HL-60/S4 treated with retinoic acid at 250 ng/mL for 4 days and 3 days (cell line): ENCODE results near the gene SPEF2.
"Not testable (repeated sequence)": the region's sequence is repeated elsewhere in the genome, so short reads cannot be mapped to it uniquely, and the experiment has no call there.

Experiments
- in situ Hi-C: fragments of 300-500 bp; cut with MboI; formaldehyde crosslinking; loops from 2 replicates; pipeline ENCODE4 v1.7.0; 2022; ENCODE audit warnings: low sequenced_read_pairs

The SPEF2 gene

GRCh38 chr5:35852084-35852734 lies 234.5 kb downstream of the SPEF2 start:
- in situ Hi-C loops = no loop called here

- in situ Hi-C loops = no loop called here
Observed at GRCh38 chr5:35852773-35853172, 235.1 kb downstream of the SPEF2 start.

- in situ Hi-C loops = no loop called here
Observed at GRCh38 chr5:35853631-35854030, 236.0 kb downstream of the SPEF2 start.

GRCh38 chr5:35854248-35854647 lies 236.6 kb downstream of the SPEF2 start:
- in situ Hi-C loops = no loop called here

- in situ Hi-C loops = no loop called here
Observed at GRCh38 chr5:35855187-35855586, 237.5 kb downstream of the SPEF2 start.

- in situ Hi-C loops = not testable (repeated sequence)
Observed at GRCh38 chr5:35856186-35856764, 238.6 kb downstream of the SPEF2 start.

- in situ Hi-C loops = no loop called here
Observed at GRCh38 chr5:35856765-35857351, 239.2 kb downstream of the SPEF2 start, which contains the start of gene IL7R. Gene IL7R, plus strand, starts transcription at chr5:35856891. Its CDS starts 87 bp downstream, at chr5:35856978.

- in situ Hi-C loops = no loop called here
Observed at GRCh38 chr5:35857606-35858205, 240.0 kb downstream of the SPEF2 start.

GRCh38 chr5:35859101-35859661 lies 241.5 kb downstream of the SPEF2 start:
- in situ Hi-C loops = no loop called here

- in situ Hi-C loops = no loop called here
Observed at GRCh38 chr5:35860686-35861085, 243.0 kb downstream of the SPEF2 start.

- in situ Hi-C loops = no loop called here
Observed at GRCh38 chr5:35861718-35862117, 244.1 kb downstream of the SPEF2 start.

- in situ Hi-C loops = no loop called here
Observed at GRCh38 chr5:35862126-35862525, 244.5 kb downstream of the SPEF2 start.

- in situ Hi-C loops = no loop called here
Observed at GRCh38 chr5:35863159-35863558, 245.5 kb downstream of the SPEF2 start.
